DMS53 treated with DMSO at 0.1 percent for 48 hours (cell line): Measurements from ENCODE around the gene NRN1.

Experiments
- DNase-seq: peaks from one replicate; lab custom pipeline; 2025; ENCODE audit not compliant: unreplicated experiment; lab: John Stamatoyannopoulos, UW

NRN1 gene

GRCh38 chr6:6002848-6003620, 3.7 kb downstream of the NRN1 start:
- no peak for DNase-seq

DNA sequence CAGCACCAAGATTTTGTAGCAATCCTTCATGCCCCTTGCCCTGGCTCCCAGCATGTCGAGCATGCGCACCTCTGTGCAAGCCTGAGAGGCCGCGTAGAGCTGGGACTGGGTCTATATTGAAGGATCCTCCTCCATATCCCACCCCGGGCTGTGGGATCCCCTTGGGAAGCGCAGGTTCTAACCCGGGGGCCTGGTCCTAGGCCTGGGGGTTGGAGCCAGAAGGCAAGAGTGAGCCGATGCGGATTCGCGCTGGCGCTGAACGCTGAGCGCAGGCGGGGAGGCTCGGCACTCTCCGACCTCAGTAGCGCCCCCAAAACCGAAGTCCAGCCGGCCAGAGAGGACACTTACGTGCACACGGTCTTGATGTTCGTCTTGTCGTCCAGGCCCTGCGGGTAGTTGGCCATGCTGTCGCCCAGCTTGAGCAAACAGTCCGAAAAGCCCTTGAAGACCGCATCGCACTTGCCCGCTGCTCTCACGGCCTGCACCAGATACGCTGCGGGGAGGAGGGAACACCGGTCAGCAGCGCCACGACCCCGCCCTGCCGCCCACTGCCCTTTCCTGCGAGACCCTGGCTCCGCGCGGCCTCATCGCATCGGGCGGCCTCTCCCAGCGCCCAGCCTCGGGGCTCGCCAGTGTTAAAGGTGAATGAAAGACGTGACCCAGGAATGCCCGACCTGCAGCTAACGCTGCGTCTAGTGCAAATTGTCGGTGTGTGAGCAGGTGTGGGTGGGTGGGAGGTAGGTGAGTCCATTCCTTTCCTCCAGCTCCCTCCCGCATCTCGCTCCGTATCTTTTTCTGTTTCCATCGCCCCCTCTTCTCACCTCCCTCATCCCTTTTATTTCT, 4.5 kb downstream of the NRN1 start:
- no peak for DNase-seq

DNA sequence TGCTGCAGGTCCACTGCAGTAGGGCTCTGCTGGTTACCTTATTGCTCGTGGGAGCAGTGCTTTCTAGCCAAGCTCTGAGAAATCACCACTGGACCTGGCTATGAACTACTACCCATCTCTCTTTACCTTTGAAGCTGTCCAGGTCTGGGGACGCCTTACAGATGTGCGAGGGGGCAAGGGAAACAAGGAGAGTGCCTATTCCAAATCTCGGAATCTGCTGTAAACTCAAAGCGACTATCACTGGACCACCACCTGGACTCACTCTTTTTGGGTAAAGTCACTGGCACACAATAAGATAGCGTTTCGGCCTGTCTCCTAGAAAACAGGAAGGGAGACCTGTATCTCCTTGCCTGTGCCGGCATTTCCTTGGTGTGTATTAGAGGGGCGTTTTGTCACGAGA, 5.3 kb downstream of the NRN1 start:
- DNase-seq: no peak

- no peak for DNase-seq
These were observed 6.8 kb downstream of the NRN1 start for GRCh38 chr6:5999688-6000608.

DNA sequence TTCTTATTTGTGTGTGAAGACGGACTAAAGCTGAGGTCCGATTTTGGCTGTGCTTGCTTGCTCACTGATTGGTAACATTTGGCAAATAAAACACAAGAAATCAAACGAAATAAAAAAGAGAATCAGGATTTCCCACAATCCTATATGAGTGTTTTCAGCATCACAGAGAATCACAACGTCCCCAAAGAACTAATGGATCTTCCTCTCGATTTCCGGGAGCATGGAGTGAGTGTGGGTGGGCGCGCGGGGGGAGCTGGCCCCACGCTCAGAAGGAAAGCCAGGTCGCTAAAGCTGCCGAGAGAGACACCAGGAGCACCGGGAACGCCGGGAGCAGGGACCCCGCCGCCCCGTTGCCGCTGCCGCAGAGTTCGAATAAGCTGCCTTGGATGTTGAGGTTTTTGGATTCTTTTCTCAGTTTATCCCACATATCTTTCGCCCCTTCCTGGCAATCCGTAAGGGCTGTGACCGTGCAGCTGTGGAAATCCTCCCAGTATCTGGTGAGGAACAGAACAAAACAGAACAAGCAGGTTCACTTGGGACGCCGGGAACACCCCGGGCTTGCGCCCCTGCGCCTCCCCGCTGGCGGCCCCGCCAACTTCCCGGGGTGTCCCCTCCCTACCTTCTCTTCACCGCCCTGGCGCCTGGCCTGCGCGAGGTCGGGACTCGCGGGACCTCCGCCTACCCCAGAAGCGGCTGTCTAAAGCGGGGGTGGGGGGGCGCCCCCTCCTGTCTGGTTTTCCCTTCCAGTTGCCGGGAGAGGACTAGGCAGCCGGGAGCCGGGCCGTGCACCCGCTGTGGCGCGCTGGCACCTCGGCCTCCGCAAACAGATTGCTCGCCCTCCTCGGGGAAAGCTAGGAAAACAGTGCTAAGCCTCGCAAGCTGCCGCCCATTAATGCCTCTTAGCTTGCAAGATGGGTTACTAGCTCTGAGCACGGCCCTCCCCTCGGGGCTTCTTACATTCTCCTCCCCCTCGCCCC, 7.7 kb downstream of the NRN1 start:
- DNase-seq: no peak

GRCh38 chr6:5998236-5998635, 8.5 kb downstream of the NRN1 start:
- no peak for DNase-seq

- DNase-seq: peak; percentile 14
These were observed 9.2 kb downstream of the NRN1 start for GRCh38 chr6:5997420-5997987.

GRCh38 chr6:5996714-5997419, 9.9 kb downstream of the NRN1 start:
- DNase-seq: peak; percentile 55

DNA sequence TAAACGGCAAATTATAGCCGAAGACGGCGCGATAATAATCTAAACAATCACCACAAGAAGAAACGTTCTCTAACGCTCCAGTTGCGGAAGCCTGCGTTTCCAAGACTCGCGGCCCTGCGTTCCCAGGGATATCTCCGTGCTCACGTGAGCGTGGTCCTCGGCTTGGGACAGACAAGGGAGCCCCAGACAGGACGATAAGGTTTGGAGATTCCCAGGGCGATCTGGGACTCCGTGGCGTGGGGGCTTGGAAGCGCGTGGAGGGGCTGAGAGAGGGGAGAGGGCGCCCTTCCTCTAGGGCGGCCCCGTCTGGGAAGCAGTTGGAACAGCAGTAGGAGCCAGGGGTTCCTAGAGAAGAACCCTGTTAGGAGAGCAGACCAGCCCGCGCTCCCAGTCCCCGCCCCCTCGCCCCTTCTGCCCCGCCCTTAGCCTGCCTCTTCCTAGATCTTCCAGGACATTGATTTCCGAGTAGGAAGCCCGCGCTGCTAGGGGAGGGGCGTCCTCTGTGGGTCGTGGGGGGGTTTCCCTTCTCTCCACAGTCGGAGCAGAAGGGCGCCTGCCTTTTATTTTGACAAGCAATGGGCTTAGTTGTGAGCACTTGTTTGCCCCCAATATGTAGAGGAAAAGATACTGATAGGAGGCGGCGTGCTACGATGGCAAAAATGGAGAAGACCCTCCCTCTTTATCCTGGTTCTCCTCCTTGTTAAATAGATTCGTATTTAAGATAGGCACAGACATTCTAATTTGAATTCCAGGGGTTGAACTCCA, 10.6 kb downstream of the NRN1 start:
- peak; percentile 59 for DNase-seq

DNA sequence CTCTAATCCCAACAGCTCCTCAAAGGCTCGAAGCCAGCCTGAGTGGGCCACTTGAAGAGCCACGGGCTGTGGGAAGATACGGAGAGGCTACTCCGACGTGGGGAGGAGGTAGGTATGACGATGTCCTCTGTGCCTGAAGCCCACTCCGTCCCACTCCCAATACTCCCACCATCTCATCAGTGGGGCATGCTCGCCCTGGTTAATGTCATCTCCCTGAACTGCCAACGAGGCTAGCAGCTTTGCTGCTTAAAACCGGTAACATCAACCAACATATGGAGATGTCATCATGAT, 11.1 kb downstream of the NRN1 start:
- DNase-seq: no peak

DNA sequence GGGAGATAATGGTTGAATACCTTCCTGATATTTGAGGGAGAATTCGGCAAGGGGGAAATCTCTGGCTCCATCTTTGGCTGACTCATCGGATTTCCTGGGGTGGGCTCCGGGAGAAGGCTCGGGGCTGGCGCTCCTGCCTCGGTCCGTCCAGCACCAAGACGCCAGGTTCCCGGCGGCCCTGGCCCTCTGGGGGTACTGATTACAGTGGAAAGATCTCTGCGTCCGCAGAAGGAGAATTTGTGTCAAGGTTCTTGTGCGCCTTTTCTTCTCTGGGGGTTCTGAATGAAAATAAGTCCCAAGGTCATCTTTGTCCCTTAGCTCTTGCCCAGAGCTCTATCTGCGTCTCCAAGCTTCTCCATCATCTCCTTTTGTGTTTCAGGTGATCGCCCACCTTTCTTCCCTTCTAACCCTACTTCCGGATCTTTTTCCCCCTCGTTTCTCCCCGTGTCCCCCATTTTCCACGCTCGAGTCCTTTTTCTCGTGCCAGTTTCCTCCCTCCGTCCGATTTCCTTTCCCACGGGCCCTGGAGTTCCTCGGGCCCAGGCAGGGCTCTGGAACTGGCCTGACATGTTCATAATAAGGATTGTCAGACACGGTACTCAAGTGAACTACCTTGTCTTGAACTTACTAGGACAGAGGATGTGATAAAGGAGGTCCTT, 11.6 kb downstream of the NRN1 start:
- no peak for DNase-seq

GRCh38 chr6:5994234-5994998, 12.3 kb downstream of the NRN1 start:
- DNase-seq: no peak

GRCh38 chr6:5992551-5993225, 14.0 kb downstream of the NRN1 start:
- no peak for DNase-seq

DNA sequence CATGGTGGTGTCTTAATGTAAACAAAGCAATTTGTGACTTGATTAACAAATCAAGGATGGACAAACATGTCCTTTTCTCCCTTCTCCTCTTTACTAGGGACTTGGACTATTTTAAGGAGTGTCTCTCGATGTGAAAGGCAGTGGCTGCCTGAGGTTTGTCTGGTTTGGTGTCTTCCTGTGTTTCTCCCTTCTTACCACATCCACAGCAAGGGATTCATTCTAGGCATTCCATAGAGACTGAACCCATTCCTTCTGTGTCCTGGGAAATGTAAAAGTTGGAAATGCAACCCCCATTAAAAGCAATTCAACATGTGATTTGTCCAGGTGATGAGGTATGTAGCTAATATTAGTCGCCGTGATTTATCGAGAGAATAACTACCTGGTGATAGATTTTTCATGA, 15.9 kb downstream of the NRN1 start:
- DNase-seq: no peak

GRCh38 chr6:5989141-5989723, 17.5 kb downstream of the NRN1 start:
- no peak for DNase-seq

GRCh38 chr6:5986861-5987260, 19.9 kb downstream of the NRN1 start:
- DNase-seq: no peak
